ENCODE results near the gene ZNF668. TPM values are rescaled to one million over a fixed set of nuclear protein-coding genes. Genes with fewer than 3 reads are reported as not detected.

Gene ZNF668
- total and polyA plus RNA-seq, 5 donors from 2014 or later, result 6.4 to 16.8 (median 7.7) TPM

- Mint-ChIP-seq H3K4me3 (peak overlapping the region; percentile 94 to 99 (median 96)), H3K27me3 (peaks cover 7% of the 10 kb centered on the region), H3K36me3 (no peaks in the 10 kb centered on the region), H3K27ac (peak overlapping the region; percentile 69 to 95 (median 84)), H3K9me3 (peaks cover 0 to 2% (median 0%) of the 10 kb centered on the region in 7 donors), H3K4me1 (peaks cover 10 to 36% (median 20%) of the 10 kb centered on the region in 4 donors)
- H3K4me3 ChIP-seq (ENCODE audit: low read depth, low read length), result peak overlapping the region; percentile 70
- H3K9me3 ChIP-seq (ENCODE audit: control insufficient read depth in 2 of 2, low read length in 2 of 2), result no peaks in the 10 kb centered on the region
- ATAC-seq (ENCODE audit: low read depth in 2 of 2), result no peak
- peaks cover 12% of the 10 kb centered on the region for H3K36me3 ChIP-seq (ENCODE audit: control insufficient read depth, insufficient read depth, low read length)
- no peaks in the 10 kb centered on the region for H3K27me3 ChIP-seq (ENCODE audit: control insufficient read depth, insufficient read depth, low read length)
- H3K27ac ChIP-seq (ENCODE audit: insufficient read depth, low read length, poor library complexity, severe bottlenecking), result peak overlapping the region; percentile 83
- H3K4me1 ChIP-seq (ENCODE audit: control insufficient read depth, insufficient read depth, low read length, poor library complexity, severe bottlenecking), result peaks cover 14% of the 10 kb centered on the region
- no peak for DNase-seq
These were observed 20.0 kb upstream of the ZNF668 start for GRCh38 chr16:31094088-31094423.

GRCh38 chr16:31093132-31093703 is 19.2 kb upstream of the ZNF668 start:
- no peaks in the 10 kb centered on the region for H3K36me3 Mint-ChIP-seq
- Histone ChIP-seq H3K4me3 (ENCODE audit: low read depth, low read length) (no peak overlapping the region), H3K27me3 (ENCODE audit: control insufficient read depth, insufficient read depth, low read length) (no peaks in the 10 kb centered on the region), H3K36me3 (ENCODE audit: control insufficient read depth, insufficient read depth, low read length) (peaks cover 14% of the 10 kb centered on the region), H3K4me1 (ENCODE audit: control insufficient read depth, insufficient read depth, low read length, poor library complexity, severe bottlenecking) (peaks cover 14% of the 10 kb centered on the region), H3K27ac (ENCODE audit: insufficient read depth, low read length, poor library complexity, severe bottlenecking) (no peak overlapping the region), H3K9me3 (ENCODE audit: control insufficient read depth in 2 of 2, low read length in 2 of 2) (no peaks in the 10 kb centered on the region)
- no peak overlapping the region for H3K27ac Mint-ChIP-seq
- H3K4me1 Mint-ChIP-seq, result peaks cover 10 to 36% (median 20%) of the 10 kb centered on the region in 4 donors
- ATAC-seq (ENCODE audit: low read depth in 2 of 2) (no peak), DNase-seq (no peak)
- H3K27me3 Mint-ChIP-seq, result peaks cover under 1% of the 10 kb centered on the region
- H3K9me3 Mint-ChIP-seq, result peaks cover 0 to 2% (median 0%) of the 10 kb centered on the region in 7 donors
- peak overlapping the region; percentile 71 to 99 (median 80) for H3K4me3 Mint-ChIP-seq

GRCh38 chr16:31092330-31092729 is 18.3 kb upstream of the ZNF668 start:
- H3K9me3 ChIP-seq (ENCODE audit: control insufficient read depth in 2 of 2, low read length in 2 of 2), result no peaks in the 10 kb centered on the region
- H3K4me1 ChIP-seq (ENCODE audit: control insufficient read depth, insufficient read depth, low read length, poor library complexity, severe bottlenecking), result peaks cover 14% of the 10 kb centered on the region
- H3K4me1 Mint-ChIP-seq, result peaks cover 10 to 36% (median 20%) of the 10 kb centered on the region in 4 donors
- H3K27me3 Mint-ChIP-seq, result no peaks in the 10 kb centered on the region
- H3K9me3 Mint-ChIP-seq, result peaks cover 0 to 2% (median 0%) of the 10 kb centered on the region in 7 donors
- peaks cover 14% of the 10 kb centered on the region for H3K36me3 ChIP-seq (ENCODE audit: control insufficient read depth, insufficient read depth, low read length)
- peak overlapping the region; percentile 12 to 99 (median 41) for H3K4me3 Mint-ChIP-seq
- DNase-seq, result no peak
- H3K27ac Mint-ChIP-seq, result no peak overlapping the region
- no peaks in the 10 kb centered on the region for H3K36me3 Mint-ChIP-seq
- ATAC-seq (ENCODE audit: low read depth in 2 of 2), result no peak
- H3K4me3 ChIP-seq (ENCODE audit: low read depth, low read length), result no peak overlapping the region
- no peak overlapping the region for H3K27ac ChIP-seq (ENCODE audit: insufficient read depth, low read length, poor library complexity, severe bottlenecking)
- H3K27me3 ChIP-seq (ENCODE audit: control insufficient read depth, insufficient read depth, low read length), result no peaks in the 10 kb centered on the region

GRCh38 chr16:31090540-31090939 is 16.5 kb upstream of the ZNF668 start:
- H3K9me3 Mint-ChIP-seq, result peaks cover 0 to 2% (median 0%) of the 10 kb centered on the region in 7 donors

GRCh38 chr16:31089199-31089598 is 15.2 kb upstream of the ZNF668 start:
- Histone ChIP-seq H3K9me3 (ENCODE audit: control insufficient read depth in 2 of 2, low read length in 2 of 2) (no peaks in the 10 kb centered on the region), H3K36me3 (ENCODE audit: control insufficient read depth, insufficient read depth, low read length) (peaks cover 14% of the 10 kb centered on the region), H3K27me3 (ENCODE audit: control insufficient read depth, insufficient read depth, low read length) (no peaks in the 10 kb centered on the region), H3K4me1 (ENCODE audit: control insufficient read depth, insufficient read depth, low read length, poor library complexity, severe bottlenecking) (peaks cover 12% of the 10 kb centered on the region), H3K4me3 (ENCODE audit: low read depth, low read length) (no peak overlapping the region), H3K27ac (ENCODE audit: insufficient read depth, low read length, poor library complexity, severe bottlenecking) (no peak overlapping the region)
- ATAC-seq (ENCODE audit: low read depth in 2 of 2) (no peak), DNase-seq (no peak)
- Mint-ChIP-seq H3K4me3 (peak overlapping the region in 1 of 4 donors; percentile 38), H3K9me3 (peaks cover 0 to under 1% (median 0%) of the 10 kb centered on the region in 7 donors), H3K27ac (no peak overlapping the region), H3K4me1 (peaks cover 2 to 16% (median 10%) of the 10 kb centered on the region in 4 donors), H3K36me3 (no peaks in the 10 kb centered on the region), H3K27me3 (no peaks in the 10 kb centered on the region)

More at GRCh38 chr16:31090540-31090939, 16.5 kb upstream of the ZNF668 start:
- H3K27ac Mint-ChIP-seq, result peak overlapping the region in 1 of 3 donors; percentile 48
- H3K27ac ChIP-seq (ENCODE audit: insufficient read depth, low read length, poor library complexity, severe bottlenecking), result no peak overlapping the region
- H3K27me3 ChIP-seq (ENCODE audit: control insufficient read depth, insufficient read depth, low read length), result no peaks in the 10 kb centered on the region
- no peak overlapping the region for H3K4me3 ChIP-seq (ENCODE audit: low read depth, low read length)
- no peaks in the 10 kb centered on the region for H3K36me3 Mint-ChIP-seq
- H3K9me3 ChIP-seq (ENCODE audit: control insufficient read depth in 2 of 2, low read length in 2 of 2), result no peaks in the 10 kb centered on the region
- peaks cover 14% of the 10 kb centered on the region for H3K36me3 ChIP-seq (ENCODE audit: control insufficient read depth, insufficient read depth, low read length)
- H3K4me1 ChIP-seq (ENCODE audit: control insufficient read depth, insufficient read depth, low read length, poor library complexity, severe bottlenecking), result peaks cover 14% of the 10 kb centered on the region
- DNase-seq, result no peak
- H3K4me1 Mint-ChIP-seq, result peaks cover 6 to 28% (median 17%) of the 10 kb centered on the region in 4 donors
- no peaks in the 10 kb centered on the region for H3K27me3 Mint-ChIP-seq
- ATAC-seq (ENCODE audit: low read depth in 2 of 2), result no peak
- H3K4me3 Mint-ChIP-seq, result peak overlapping the region in 2 of 4 donors; percentile 80 to 99

- ATAC-seq (ENCODE audit: low read depth in 2 of 2) (no peak), DNase-seq (no peak)
- H3K4me1 Mint-ChIP-seq, result peaks cover 0 to 11% (median 5%) of the 10 kb centered on the region in 4 donors
- Histone ChIP-seq H3K36me3 (ENCODE audit: control insufficient read depth, insufficient read depth, low read length) (peaks cover 14% of the 10 kb centered on the region), H3K27me3 (ENCODE audit: control insufficient read depth, insufficient read depth, low read length) (no peaks in the 10 kb centered on the region), H3K9me3 (ENCODE audit: control insufficient read depth in 2 of 2, low read length in 2 of 2) (no peaks in the 10 kb centered on the region), H3K4me1 (ENCODE audit: control insufficient read depth, insufficient read depth, low read length, poor library complexity, severe bottlenecking) (peaks cover 6% of the 10 kb centered on the region), H3K4me3 (ENCODE audit: low read depth, low read length) (no peak within 1 kb of the TSS), H3K27ac (ENCODE audit: insufficient read depth, low read length, poor library complexity, severe bottlenecking) (no peak within 1 kb of the TSS)
- H3K36me3 Mint-ChIP-seq, result no peaks in the 10 kb centered on the region
- H3K9me3 Mint-ChIP-seq, result no peaks in the 10 kb centered on the region
- H3K27me3 Mint-ChIP-seq, result no peaks in the 10 kb centered on the region
- peak within 1 kb of the TSS in 1 of 4 donors; percentile 38 for H3K4me3 Mint-ChIP-seq
- H3K27ac Mint-ChIP-seq, result no peak within 1 kb of the TSS
These were observed 14.6 kb upstream of the ZNF668 start, which contains the start of gene PRSS53 for GRCh38 chr16:31088459-31089183. Gene PRSS53, minus strand, starts transcription at chr16:31088943. Its CDS starts 134 bp downstream, at chr16:31088809.

- H3K9me3 Mint-ChIP-seq, result no peaks in the 10 kb centered on the region
- Histone ChIP-seq H3K36me3 (ENCODE audit: control insufficient read depth, insufficient read depth, low read length) (peaks cover 14% of the 10 kb centered on the region), H3K9me3 (ENCODE audit: control insufficient read depth in 2 of 2, low read length in 2 of 2) (no peaks in the 10 kb centered on the region), H3K27ac (ENCODE audit: insufficient read depth, low read length, poor library complexity, severe bottlenecking) (no peak overlapping the region), H3K4me3 (ENCODE audit: low read depth, low read length) (no peak overlapping the region), H3K27me3 (ENCODE audit: control insufficient read depth, insufficient read depth, low read length) (no peaks in the 10 kb centered on the region), H3K4me1 (ENCODE audit: control insufficient read depth, insufficient read depth, low read length, poor library complexity, severe bottlenecking) (no peaks in the 10 kb centered on the region)
- no peaks in the 10 kb centered on the region for H3K27me3 Mint-ChIP-seq
- H3K27ac Mint-ChIP-seq, result no peak overlapping the region
- H3K4me3 Mint-ChIP-seq, result no peak overlapping the region
- H3K4me1 Mint-ChIP-seq, result peaks cover 0 to 9% (median 3%) of the 10 kb centered on the region in 4 donors
- peaks cover 3% of the 10 kb centered on the region for H3K36me3 Mint-ChIP-seq
- no peak for ATAC-seq (ENCODE audit: low read depth in 2 of 2)
- no peak for DNase-seq
These were observed 13.9 kb upstream of the ZNF668 start for GRCh38 chr16:31087971-31088370.

Measured in CD4-positive, CD25-positive, alpha-beta regulatory T cell (primary cell).